CD4-positive, alpha-beta T cell treated with Interleukin-4 for 4 hours (primary cell): ENCODE data around the gene NTNG1.
"Not testable (repeated sequence)": the region's sequence is repeated elsewhere in the genome, so short reads cannot be mapped to it uniquely, and the experiment has no call there.

Source experiments
- DNase-seq: peaks from one replicate; pipeline ENCODE4 v3.0.0-alpha.2; 2020

The NTNG1 gene

DNA sequence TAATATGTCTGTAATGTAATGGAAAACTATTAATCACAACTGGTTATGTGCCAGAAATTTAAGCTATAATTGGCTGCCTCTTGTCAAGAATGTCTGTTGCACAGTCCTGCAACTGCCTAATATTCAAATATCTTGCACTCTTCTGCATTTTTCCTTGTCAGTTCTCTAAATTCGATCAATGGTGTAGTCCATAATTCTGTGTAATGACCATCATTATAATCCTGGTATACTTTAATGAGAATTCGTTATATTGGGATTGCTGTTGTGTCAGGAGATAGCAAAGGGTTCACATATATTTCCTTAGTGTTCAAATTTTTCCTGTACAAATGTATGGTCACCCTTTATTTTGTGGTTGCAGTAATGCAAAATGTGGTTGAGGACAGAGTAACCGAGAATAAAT lies 4.8 kb downstream of the NTNG1 start:
- no peak for DNase-seq

DNA sequence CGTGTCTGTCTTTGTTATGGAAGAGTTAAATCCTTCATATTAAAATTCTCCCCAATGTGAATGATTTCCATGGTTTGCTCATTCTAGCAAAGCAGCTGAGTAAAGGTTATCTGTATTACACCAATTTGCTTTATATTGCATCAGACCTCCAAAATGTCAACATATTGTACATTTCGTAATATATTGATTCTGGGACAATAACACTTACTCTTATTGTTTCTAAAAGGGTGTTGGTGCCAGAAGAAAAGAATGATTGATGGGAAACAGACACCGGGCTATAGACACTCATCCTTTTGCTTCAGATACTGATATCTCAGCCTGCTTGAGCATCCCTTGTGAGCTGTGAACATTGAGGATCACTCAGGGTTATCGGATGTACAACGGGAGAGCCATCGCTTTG lies 7.0 kb downstream of the NTNG1 start:
- DNase-seq = no peak

DNA sequence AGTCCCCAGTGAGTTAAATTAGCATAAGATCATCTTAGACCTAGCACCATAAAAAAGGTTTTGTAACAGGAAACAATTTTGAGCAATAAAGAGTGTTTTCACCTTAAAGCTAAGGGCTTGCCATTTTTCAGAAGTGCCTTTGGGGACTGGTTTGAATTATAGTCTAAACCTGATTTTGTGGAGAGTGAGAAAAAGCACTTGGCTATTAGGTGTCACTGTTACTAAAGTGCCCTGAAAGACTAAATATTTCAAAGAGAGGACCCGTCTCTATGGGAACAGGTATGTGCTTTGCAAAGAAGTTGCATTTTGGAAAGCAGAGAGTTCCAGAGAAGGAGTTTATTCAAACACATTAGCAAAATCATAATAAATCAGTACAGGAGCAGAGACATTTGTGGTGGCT lies 9.1 kb downstream of the NTNG1 start:
- no peak for DNase-seq

DNA sequence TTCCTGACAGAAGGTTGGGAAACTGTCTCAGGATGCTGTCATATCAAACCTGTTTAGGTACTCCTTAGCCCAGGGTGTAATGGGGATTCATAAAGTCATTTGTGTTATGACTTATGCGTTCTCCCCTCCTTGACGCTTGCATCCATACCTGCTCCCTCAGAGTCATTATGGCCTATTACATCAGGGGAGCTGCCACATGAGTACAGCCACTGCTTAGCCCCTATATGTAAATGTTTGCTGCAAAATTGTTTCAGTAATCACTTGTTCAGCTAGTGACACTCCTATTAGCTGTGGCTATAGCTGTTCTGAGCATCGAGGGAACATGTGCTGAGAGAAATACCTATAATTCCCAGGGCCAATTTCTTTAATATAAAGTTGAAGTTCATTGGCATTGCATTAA lies 10.5 kb downstream of the NTNG1 start:
- DNase-seq = no peak

DNA sequence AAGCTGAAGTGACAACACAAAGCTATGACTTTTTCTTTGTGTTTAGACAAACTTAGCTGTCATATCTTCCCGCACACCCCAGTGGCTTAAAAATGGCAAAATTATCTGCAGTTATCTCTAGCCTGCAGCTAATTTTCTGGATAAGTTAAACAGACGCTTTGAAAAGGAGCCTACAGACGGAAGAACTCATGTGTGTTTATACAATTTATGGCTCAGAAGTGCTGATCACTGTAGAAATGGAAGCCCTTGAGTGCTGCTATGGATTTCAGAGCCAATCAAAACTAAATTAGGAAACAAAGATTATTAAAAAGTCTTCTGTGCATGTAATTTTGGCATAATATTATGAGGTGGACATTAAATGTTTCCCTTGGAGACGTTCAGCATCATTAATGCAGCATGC lies 11.6 kb downstream of the NTNG1 start:
- DNase-seq = no peak

DNA sequence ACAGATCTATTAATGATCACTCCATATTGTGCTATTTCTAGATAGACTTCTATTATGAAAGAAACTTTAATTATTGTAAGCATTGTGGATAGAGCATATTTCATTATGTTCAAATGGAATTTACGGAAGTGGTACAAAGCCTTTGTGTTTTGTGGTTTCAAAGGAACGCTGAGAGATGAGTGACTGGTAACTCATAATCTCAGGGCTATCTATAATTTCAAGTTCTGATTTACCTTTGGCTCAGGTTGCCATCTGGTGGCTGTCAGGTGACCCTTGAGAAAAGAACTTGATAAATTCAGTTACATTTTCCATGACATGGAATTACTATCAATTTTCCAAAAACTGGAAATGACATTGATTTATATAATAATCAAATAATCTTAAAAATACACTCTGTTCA lies 12.2 kb downstream of the NTNG1 start:
- DNase-seq = no peak

DNA sequence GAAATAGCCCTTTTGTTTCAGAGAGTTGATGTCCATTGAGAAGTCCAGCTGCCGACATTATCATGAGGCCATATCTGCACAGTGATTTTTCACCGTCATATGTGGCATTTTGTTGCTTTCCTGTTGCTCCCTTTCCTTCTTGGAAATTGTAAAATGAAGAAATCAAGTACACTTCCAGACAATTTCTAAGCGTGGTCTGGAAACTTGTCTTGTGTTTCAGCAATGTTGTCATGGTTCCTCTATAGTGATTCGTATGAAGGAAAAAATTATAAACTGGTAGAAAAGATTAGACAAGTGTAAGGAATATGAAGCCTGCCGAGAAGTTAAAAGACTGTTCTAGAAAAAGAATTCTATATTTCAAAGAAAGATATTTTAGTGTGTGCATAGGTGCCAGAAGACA lies 17.7 kb downstream of the NTNG1 start:
- no peak for DNase-seq

DNA sequence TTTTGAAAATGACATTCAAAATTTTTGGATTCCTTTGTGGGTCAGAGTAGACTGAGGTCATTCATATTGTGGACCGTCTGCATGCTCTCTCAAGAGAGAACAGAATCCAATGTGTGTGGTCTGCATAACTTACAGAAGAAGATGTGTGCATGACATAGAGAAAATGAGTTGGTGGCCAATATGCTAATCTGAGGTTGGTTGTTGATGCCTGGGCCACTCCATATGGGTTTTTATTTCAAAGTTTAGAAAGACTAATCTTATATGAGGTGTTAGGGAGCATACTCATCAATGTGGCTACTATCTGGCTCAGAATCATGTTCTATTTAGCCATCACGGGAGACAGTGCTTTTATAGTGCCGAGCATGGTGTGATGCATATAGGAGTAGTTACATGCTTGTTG lies 18.2 kb downstream of the NTNG1 start:
- no peak for DNase-seq

DNA sequence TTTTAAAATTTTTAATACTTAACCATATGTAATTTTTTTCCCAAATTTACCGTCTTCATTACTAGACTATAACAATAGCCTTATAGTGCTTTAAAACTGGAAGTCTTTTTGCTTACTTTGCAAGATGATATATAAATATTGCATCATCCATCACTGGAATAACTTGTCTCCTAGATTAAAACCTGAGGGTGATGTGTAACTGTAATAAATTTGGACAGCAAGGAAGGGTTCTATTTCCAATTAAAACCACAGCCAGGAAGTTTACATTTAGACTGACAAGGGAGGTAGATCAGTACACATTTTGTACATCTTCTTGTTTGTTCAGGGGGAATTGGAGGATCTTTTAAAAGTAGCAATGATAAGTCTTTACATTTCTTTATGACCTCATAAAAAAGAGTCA lies 21.9 kb downstream of the NTNG1 start:
- DNase-seq = no peak

DNA sequence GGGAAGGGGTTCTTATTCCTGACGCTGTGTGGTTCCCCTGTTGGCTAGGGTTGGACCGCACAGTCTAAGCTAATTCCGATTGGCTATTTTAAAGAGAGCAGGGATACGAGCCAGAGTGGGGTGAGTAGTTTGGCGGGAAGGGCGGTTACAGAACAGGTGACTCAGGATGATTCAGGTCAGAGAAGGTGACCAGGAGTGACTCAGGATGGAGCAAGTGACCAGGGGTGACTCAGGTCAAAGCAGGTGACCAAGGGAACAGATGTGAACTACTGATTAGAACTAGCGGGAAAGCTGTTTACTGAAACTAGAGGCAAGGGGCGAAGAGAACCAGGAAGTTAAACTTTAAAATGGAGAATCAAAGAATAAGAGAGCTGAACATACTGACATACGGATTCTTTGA lies 24.1 kb downstream of the NTNG1 start:
- not testable (repeated sequence) for DNase-seq

DNA sequence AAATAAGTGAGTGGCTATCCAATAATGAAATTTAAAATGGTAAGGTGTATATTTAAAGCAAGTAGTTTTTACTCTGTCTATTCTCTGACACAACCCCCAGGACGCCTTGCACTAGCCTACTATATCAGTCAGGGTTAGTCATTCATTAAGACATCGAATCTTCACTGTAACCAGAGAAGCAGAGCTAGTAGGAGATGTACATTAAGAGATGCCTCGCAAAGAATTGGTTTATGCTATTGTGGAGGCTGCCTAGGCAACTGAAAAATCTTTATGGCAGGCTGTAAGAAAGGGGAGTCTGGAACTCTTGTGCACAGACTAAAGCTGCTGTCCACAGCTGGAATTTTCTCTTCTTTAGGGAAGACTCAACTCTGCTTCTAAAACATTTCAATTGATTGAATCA lies 28.8 kb downstream of the NTNG1 start:
- no peak for DNase-seq

DNA sequence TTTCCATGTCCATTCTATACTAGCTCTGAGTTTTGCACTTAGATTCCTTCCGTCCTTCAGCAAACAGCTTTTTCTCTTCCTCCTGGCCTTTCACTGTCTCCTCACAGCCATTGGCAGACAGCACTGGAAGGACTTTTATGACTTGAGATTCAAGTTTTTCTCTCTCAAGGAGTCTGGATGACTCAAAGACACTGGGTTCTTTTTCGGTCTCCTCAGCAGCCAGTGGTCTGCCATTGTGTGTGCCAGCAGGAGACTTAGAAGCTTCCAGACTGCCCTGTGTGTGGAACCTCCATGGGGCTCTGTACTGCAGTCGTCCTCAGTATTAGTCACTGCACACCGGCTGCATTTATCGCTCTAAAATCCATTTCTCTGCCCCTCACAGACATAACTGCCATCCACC lies 30.5 kb downstream of the NTNG1 start:
- no peak for DNase-seq

DNA sequence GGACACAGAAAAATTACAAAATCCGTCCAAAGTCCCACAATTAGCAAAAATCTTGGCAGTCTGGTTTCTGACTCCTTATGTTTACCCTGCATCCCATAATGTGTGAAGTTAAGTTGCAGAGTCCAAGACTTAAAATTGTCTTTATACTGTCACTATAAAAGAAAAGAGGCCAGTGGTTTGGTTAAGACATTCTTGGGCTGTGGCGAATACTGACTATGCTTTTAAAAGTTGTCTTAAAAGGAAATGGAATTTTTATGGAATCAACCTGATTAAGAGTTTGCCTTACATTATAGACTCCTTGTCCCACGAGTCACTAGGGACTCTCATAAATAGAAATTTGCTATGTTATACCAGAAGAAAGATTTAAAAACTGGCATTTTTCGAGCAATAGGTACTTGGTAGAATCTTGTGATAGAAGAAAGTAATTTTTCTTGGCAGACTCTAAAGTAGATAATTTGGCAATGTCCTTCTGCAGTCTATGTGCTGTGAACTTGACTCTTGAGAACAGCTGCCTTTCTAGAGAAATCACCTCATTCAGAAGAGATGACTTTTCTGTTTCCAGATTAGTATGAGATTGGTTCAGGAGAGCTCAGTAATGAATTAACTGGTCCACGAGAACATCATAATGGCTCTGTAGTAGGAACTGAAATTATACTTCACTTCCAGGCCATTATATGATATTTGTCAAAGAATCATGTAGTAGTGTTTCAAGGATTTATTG lies 31.8 kb downstream of the NTNG1 start:
- DNase-seq = no peak

DNA sequence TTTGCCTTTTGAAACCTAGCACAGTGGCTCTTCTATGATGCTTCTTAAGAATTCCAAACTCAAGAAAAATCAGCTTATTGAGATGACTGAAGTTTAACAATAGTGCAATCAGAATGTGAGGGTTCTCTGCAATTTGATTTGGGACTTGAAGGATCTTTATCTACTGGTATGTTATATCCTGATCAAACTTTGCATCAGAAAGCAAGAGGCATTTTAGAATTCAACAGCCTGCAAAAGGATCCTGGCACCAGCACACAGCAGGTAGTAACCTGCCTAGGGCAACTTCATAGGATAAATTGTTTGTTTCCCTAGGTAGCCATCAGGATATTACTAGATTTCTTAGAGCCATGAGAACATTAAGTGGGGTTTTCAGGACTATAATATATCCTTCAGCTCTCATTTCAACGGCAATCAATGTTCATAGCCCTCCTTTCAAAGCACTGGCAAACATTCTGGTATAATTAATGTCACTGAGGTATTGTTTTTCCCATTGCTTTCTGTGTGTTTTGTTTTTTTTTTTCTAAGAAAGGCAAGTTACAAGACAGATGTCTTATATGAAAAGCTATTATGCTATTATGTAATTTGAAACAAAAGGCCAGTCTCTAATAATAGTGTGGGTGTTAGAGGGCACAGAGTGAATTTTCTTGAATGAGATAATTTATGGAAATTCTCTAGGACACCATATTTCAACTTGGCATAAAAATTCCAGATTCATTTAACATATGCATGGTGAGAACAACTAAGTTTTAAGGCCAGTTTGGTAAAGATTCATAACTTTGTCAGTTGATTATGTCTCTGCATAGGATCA lies 34.5 kb downstream of the NTNG1 start:
- no peak for DNase-seq

DNA sequence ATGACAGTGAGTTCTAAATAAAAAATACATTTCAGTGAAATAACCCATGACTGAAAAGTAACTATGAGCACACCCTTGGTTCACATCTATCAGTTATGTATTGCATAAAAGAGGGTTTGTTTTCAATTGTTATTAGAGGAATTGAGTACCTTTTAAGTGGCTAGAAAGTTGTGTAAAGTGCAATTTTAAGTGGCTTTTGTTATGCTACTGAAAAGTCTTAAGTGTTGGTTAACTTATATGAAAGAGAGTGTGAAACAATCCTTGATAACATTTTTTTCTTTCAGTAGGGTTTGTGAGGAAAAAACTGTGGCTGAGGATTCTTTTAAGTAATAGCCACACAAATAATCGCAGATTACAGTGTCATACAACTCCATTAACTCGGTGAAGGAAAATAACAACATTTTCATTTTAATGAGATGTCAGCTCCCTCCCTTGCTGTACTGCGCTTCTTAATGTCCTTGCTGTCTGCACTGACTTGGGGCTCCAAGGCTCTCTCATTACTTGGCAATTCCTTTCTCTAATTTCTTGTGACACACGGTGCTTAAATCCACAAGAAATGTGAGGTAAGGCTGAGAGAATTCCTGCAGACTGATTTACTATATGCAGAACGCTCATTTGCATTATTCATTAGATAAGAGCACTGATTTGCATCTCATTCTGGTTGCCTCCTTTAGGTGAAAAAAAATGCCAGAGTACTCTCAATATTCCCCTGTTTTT lies 40.6 kb downstream of the NTNG1 start:
- DNase-seq = no peak

DNA sequence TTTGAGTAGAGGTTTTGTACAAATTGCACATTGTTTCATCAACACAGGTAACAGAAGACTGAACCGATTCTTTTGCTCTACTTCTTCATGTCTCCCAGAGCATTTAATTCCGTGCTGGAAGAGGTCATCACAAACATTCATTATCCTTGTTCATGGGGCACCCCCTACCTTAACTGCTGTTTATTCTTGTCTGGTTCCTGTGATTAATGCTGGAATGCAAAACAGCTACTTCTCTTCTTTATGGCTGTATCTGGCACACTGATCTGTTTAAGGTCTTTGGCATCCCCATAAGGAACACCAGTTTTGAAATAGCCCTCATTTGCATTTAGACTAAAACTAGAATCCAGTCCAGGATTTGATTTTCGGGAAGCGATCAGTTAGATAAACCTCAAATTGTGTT lies 42.2 kb downstream of the NTNG1 start:
- no peak for DNase-seq

DNA sequence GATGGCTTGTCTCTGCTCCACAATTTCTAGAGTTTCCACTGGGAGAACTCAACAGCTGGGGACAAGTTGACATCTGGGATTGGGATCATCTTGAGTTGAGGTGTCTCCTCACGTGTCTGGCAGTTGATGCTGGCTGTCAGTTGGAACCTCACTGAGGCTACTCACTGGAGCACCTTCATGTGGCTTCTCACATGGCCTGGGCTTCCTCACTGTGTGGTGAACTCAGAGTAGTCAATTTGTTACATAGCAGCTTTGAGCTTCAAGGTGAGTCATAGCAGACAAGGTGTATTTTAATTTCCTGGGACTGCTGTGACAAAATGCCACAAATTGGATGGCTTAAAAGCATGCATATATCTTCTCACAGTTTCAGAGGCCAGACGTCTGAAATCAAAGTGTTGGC lies 44.0 kb downstream of the NTNG1 start:
- no peak for DNase-seq

DNA sequence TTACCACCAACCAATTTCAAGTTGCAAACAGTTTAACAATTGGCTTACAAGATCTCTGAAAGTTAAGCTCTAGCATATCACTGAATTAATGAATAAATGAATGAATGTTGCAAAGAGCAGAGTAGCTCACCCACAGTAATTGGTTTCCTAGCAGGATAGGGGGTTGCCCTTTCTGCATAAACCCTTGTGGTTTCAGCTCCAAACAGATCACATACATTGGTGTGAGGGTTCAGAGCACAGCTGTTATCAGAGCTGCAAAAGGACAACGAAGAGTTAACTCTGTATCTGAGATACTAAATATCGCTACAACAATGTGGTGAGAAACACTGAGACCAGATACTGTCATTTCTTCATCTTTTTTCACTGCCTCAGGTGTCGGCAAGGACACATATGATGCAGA lies 46.6 kb downstream of the NTNG1 start:
- DNase-seq = no peak

DNA sequence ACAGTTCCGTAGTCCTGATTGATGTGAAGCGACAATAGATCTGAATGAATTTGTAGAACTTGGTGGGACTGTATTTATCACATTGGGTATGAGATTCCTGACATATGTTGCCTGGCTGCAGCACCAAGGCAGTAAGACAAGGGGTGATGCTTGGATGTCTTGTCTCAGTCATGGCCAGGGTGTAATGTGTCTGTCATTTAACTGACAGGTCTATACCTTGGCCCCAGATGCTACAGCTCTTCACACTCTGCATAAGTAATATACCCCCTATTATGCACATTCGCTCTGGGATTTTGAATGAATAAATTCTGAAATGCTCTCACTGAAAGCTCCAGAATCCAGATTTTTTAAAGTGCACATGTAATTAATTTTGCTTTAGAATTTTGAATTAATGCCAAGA lies 47.3 kb downstream of the NTNG1 start:
- no peak for DNase-seq

DNA sequence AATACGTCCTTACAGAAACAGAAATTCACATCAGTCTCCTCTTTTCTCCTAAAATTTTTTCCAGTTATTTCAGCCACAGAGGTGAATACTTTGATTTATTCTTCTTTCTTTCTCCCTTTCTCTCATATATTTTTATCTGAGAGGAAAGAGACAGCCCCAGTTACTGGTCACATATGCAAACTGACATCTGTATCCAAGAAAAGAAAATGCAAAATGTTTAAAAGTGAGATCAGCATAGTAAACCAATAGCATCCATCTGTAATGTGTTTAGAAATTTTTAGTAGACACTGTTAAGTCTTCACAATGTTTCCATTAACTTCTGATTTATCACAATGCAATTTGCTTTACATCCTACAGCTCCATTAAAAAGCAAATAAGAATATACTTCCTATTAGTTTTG lies 53.5 kb downstream of the NTNG1 start:
- no peak for DNase-seq

DNA sequence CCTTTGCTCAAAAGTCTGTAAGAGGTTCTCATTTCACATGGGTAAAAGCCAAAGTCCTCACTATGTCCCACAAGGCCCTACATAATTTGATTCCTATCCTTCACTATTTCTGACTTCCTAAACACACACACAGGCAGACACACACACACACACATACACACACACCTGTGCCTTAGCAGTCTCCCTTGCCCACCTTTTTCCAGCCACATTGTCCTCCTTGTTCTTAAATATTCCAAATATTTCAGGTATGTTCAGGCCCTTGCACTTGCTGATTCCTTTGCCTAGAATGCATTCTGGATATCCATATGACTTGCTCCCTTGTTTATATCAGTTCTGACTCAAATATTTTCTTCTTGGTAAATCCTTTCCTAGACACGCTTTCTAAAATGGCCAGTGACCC lies 54.6 kb downstream of the NTNG1 start:
- DNase-seq = no peak

DNA sequence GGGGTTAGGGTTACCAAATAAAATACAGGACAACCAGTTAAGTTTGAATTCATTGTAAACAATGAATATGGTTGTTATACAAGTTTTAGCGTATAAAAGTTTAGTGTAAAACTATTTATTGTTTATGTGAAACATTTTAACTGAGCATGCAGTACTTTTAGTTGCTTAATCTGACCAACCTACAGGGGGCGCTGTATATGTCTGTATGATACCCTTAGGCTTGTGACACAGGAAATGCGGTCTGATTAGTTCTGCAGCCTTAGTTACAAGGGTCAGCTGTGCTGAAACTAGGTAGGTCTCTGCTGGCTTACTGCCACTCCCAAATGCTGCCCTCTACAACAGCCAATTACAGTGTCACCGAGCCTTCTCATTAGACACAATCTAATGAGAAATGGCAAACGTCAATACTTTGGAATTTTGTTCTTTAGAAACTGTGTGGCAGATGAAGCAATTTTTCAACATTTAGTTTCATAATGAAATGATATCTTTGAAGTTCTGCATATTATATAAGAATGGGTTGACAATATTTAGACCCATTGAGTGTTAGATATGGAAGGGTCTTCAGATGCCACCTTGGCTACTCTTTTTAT lies 56.2 kb downstream of the NTNG1 start:
- peak; percentile 3 for DNase-seq

DNA sequence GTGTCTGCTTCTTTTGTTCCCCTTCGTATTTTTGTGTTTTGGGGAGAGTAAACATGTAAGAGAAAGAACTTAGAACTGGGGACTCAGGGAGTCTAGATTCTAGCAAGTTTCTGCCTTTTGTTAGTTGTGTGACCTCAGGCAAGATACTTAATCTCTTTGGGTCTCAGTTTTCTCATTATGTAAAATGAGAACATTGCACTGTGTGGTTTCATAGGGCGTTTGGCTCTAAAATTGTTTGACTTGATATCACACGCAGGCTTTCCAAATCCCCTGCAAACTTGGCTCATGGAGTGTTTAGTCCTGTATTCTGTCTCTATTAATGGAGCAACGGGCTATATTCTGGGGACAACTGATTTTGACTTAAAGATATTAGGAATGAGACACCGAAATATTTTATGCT lies 57.7 kb downstream of the NTNG1 start:
- no peak for DNase-seq

DNA sequence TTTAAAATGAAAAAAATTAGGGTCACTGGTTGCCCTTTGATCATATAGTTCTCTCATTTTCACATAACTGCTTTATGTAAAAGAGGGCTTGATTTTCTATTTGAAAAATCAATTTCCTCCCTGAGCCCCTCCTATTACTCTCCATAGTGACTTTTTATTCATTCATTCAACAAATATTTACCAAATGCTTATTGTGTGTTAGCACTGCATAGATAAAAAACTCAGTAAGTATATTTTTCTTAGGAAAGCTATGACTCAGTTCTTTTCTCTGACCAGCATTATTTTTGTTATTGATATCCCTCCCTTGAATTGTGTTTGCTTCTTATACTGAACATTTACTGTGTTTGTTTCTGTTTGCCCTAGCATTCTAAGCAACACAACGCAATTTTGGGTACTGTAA lies 59.8 kb downstream of the NTNG1 start:
- DNase-seq = no peak
